Upper lobe of left lung (tissue), 6 donors: Measurements from ENCODE around the gene CHAF1A. TPM values are rescaled to one million over a fixed set of nuclear protein-coding genes. Genes with fewer than 3 reads are reported as not detected.
A peak's percentile ranks its signal among the peaks of the same experiment; 100 is the strongest.

Experiments
- ATAC-seq, 2 donors: fragments of 200-7000 bp; cut with Tn5 transposase; one replicate each; pipeline ENCODE4 v1.9.1; 2022; ENCODE audit warnings: mild to moderate bottlenecking in 2 of 2, moderate library complexity in 2 of 2; ENCODE audit not compliant: low FRiP score in 2 of 2
- DNase-seq, 2 donors: peaks; one replicate each; pipeline ENCODE4 v3.0.0-alpha.2; 2019 to 2020
- H3K27ac ChIP-seq, 4 donors: fragments of 200-600 bp; sonication (generic); one replicate each; pipeline ENCODE4 v1.5.1; 2016 to 2019
- H3K27me3 ChIP-seq, 4 donors: fragments of 200-600 bp; sonication (generic); one replicate each; pipeline ENCODE4 v1.5.1; 2017 to 2019
- H3K36me3 ChIP-seq, 4 donors: fragments of 200-600 bp; sonication (generic); one replicate each; pipeline ENCODE4 v1.5.1; 2016 to 2019
- H3K4me1 ChIP-seq, 4 donors: fragments of 200-600 bp; sonication (generic); one replicate each; pipeline ENCODE4 v1.5.1; 2018 to 2019
- H3K4me3 ChIP-seq, 4 donors: fragments of 200-600 bp; sonication (generic); one replicate each; pipeline ENCODE4 v1.5.1; 2017 to 2019; ENCODE audit warnings: mild to moderate bottlenecking in 2 of 4, moderate library complexity in 1 of 4
- H3K9me3 ChIP-seq, 4 donors: fragments of 200-600 bp; sonication (generic); one replicate each; pipeline ENCODE4 v1.5.1; 2018 to 2019
- CTCF ChIP-seq, 6 experiments: fragments of 450-650 bp in 4 of 6; fragments of 200-600 bp in 2 of 6; sonication (generic) in 2 of 6; IDR thresholded peaks; one replicate each; pipeline ENCODE4 v1.5.1; 2016 to 2019; ENCODE audit warnings: antibody characterized with exemption in 6 of 6
- EP300 ChIP-seq, 4 donors: sonication (generic); formaldehyde crosslinking; IDR thresholded peaks; one replicate each; pipeline ENCODE4 v1.5.1; 2017; ENCODE audit warnings: antibody characterized with exemption in 4 of 4, control low read depth in 2 of 4
- POLR2A ChIP-seq, 4 donors: fragments of 450-650 bp; IDR thresholded peaks; one replicate each; pipeline ENCODE4 v1.5.1; 2016 to 2017; ENCODE audit warnings: antibody characterized with exemption in 4 of 4, mild to moderate bottlenecking in 2 of 4
- POLR2AphosphoS5 ChIP-seq, 2 donors: sonication (generic); formaldehyde crosslinking; IDR thresholded peaks; one replicate each; pipeline ENCODE4 v1.5.1; 2017; ENCODE audit warnings: antibody characterized with exemption in 2 of 2
- WGBS, 2 donors: methylation state at CpG; one replicate each; pipeline ENCODE4 v1.1.5; 2017 to 2018; 5-methylcytosine and 5-hydroxymethylcytosine counted together
- total RNA-seq, 6 donors: library from RNA; depleted of rRNA in 4 of 6; stranded (reverse); fragments of >200 nt in 4 of 6; gene quantifications; one replicate each; pipeline versions ENCODE4 v1.1.0 to v1.2.1, GENCODE V29; 2016 to 2021
- donor health status: DM: no; HTN: no; CAD: no; lungs with moderate emphysema.
- donor health status: DM: no; HTN: yes; CAD: no; lungs with severe emphysema.

Gene CHAF1A
- total RNA-seq, 6 donors from 2014 or later, result 3.3 to 16.8 (median 10.1) TPM

DNA sequence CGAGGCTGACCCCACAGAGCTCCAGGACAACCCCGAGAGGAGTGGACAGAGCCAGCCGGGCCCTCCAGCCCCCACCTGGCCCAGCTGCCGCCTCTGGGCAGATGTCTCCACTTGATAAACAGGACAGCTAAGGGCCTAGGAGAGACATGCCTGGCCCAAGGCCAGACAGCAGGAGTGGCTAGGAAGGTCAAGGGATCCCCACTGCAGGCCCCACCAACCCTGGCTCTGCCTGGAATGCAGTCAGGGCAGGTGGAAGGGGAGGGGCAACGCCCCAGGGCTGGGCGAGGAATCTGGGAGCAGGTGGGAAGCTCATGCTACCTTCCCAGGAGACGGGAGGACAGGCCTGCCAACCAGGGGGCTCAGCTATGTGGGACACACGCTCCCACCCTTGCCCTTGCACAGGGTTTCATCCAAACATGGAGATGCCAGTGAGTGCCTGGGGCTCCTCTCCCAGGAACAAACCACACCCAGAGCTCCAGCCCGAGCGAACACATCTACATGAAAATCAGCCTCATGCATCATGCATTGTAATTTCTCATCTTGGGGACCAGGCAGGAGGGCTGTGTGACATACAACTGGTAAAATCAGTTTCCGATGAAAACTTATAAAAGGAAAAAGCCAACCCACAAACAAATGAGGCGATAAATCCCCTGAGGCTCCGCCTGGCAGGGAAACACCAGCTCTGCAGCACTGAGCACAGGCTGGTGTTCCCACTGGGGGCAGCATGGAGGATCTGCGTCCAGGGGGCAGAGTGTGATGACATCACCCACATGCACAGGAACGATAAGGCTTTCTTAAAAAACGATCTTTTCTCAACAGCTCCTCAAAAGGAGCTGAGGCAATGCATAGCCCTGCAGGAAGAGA lies 27.0 kb upstream of the CHAF1A start:
- ATAC-seq, result peak; percentile 4 to 76
- Histone ChIP-seq H3K4me3 (no peak overlapping the region), H3K9me3 (no peaks in the 10 kb centered on the region), H3K27me3 (no peaks in the 10 kb centered on the region), H3K27ac (peak overlapping the region; percentile 78 to 85 (median 85)), H3K36me3 (peaks cover 0 to 7% (median 0%) of the 10 kb centered on the region in 4 donors), H3K4me1 (peaks cover 77 to 95% (median 91%) of the 10 kb centered on the region in 4 donors)
- TF ChIP-seq EP300 (IDR thresholded peaks at IDR 0.05), result peak in 1 of 4 donors; percentile 14
- no peak for TF ChIP-seq POLR2A (IDR thresholded peaks at IDR 0.05)
- TF ChIP-seq CTCF (IDR thresholded peaks at IDR 0.05), result peak in 2 of 6 experiments; percentile 19 to 27
- TF ChIP-seq POLR2AphosphoS5 (IDR thresholded peaks at IDR 0.05), result peak in 1 of 2 donors; percentile 34
- WGBS, 2 donors, result 48 to 64% methylated on average over 8 to 16 of the region's 16 CpGs
- DNase-seq, result peak; percentile 60 to 67

DNA sequence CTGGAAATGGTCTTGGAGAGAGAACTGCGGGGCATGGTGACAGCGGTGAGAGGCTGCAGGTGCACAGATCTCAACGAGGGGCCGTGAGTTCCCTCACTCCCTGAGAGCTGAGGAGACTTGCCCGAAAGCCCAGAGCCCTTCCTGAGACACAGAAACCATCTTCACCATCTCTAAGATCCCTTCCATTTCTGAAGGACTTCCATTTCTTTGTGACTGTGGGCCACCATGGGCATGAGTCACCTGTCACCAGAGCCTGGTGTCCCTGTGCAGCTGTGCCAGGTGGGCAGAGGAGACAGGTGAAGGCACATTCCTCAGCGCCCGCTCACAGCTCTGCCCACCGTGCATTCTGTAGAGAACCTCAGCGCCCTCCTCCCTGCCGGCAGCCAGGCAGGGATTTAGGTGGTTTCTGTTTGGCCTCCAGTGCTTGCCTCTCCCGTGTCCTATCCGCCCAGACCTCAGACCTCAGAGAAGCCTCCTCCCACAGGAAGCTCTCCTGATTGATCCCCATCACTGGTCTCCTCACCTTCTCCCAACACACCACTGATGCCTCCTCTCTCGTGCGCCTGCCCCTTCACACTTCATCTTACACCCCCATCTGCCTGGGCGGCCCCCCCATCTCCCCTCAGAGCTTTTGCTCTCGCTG lies 26.3 kb upstream of the CHAF1A start:
- ATAC-seq (no peak), DNase-seq (peak in 1 of 2 donors; percentile 9)
- H3K9me3 ChIP-seq, result no peaks in the 10 kb centered on the region
- no peak overlapping the region for H3K4me3 ChIP-seq
- H3K4me1 ChIP-seq, result peaks cover 76 to 92% (median 87%) of the 10 kb centered on the region in 4 donors
- TF ChIP-seq POLR2AphosphoS5 (IDR thresholded peaks at IDR 0.05) (no peak), EP300 (IDR thresholded peaks at IDR 0.05) (no peak), CTCF (IDR thresholded peaks at IDR 0.05) (no peak), POLR2A (IDR thresholded peaks at IDR 0.05) (no peak)
- H3K27me3 ChIP-seq, result no peaks in the 10 kb centered on the region
- H3K27ac ChIP-seq, result peak overlapping the region; percentile 78 to 85 (median 85)
- H3K36me3 ChIP-seq, result peaks cover 0 to 3% (median 0%) of the 10 kb centered on the region in 4 donors
- 66 to 76% methylated on average over 15 to 16 of the region's 16 CpGs for WGBS, 2 donors

DNA sequence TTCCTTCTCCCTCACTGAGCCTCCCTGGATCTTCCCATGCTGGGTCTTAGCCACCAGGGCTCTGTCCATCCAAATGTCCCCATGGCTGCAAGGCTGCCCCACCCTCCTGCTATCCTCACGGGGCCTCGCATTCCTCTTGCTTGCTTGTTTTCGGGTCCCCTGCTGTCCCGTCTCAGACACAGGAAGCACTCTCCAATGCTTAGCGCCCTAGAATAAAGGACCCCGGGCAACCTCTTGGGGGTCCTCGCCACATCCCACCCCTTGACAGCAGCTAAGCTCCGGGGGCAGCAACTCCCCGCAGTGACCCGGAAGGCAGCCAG lies 25.8 kb upstream of the CHAF1A start:
- peak overlapping the region; percentile 78 to 85 (median 85) for H3K27ac ChIP-seq
- 62 to 78% methylated on average over 4 to 10 of the region's 10 CpGs for WGBS, 2 donors
- TF ChIP-seq POLR2A (IDR thresholded peaks at IDR 0.05), result no peak
- TF ChIP-seq EP300 (IDR thresholded peaks at IDR 0.05), result no peak
- TF ChIP-seq POLR2AphosphoS5 (IDR thresholded peaks at IDR 0.05), result no peak
- TF ChIP-seq CTCF (IDR thresholded peaks at IDR 0.05), result no peak
- DNase-seq (peak in 1 of 2 donors; percentile 32), ATAC-seq (no peak)
- H3K9me3 ChIP-seq, result no peaks in the 10 kb centered on the region
- H3K4me1 ChIP-seq, result peaks cover 73 to 87% (median 82%) of the 10 kb centered on the region in 4 donors
- H3K36me3 ChIP-seq, result no peaks in the 10 kb centered on the region
- H3K4me3 ChIP-seq, result no peak overlapping the region
- H3K27me3 ChIP-seq, result no peaks in the 10 kb centered on the region

GRCh38 chr19:4376991-4377781 lies 25.3 kb upstream of the CHAF1A start:
- Histone ChIP-seq H3K36me3 (no peaks in the 10 kb centered on the region), H3K4me3 (no peak overlapping the region), H3K4me1 (peaks cover 73 to 86% (median 82%) of the 10 kb centered on the region in 4 donors), H3K27me3 (no peaks in the 10 kb centered on the region), H3K27ac (peak overlapping the region; percentile 78 to 85 (median 85)), H3K9me3 (no peaks in the 10 kb centered on the region)
- no peak for DNase-seq
- TF ChIP-seq POLR2A (IDR thresholded peaks at IDR 0.05), result no peak
- TF ChIP-seq EP300 (IDR thresholded peaks at IDR 0.05), result no peak
- ATAC-seq, result no peak
- whole genome bisulfite sequencing, 2 donors, result 73 to 87% methylated on average over 14 to 21 of the region's 23 CpGs
